BE2C (cell line): ENCODE results near the gene PLXDC1.
"Not testable (repeated sequence)": the region's sequence is repeated elsewhere in the genome, so short reads cannot be mapped to it uniquely, and the experiment has no call there.

Experiments used
- DNase-seq: peaks from one replicate; pipeline ENCODE4 v3.0.0-alpha.2; 2020
- H3K27me3 ChIP-seq: fragments of 250-450 bp; sonication (Bioruptor Pico); 2 replicates; pipeline ENCODE4 v1.5.1; 2020; ENCODE audit warnings: mild to moderate bottlenecking
- H3K36me3 ChIP-seq: fragments of 250-450 bp; sonication (Bioruptor Pico); 2 replicates; pipeline ENCODE4 v1.5.1; 2020; ENCODE audit warnings: mild to moderate bottlenecking
- H3K4me1 ChIP-seq: fragments of 250-450 bp; sonication (Bioruptor Pico); 2 replicates; pipeline ENCODE4 v1.5.1; 2020
- H3K4me3 ChIP-seq: 2 replicates; pipeline ENCODE4 v1.5.1; 2011; ENCODE audit warnings: low read depth, low read length
- H3K9me3 ChIP-seq: fragments of 250-450 bp; sonication (Bioruptor Pico); 2 replicates; pipeline ENCODE4 v1.5.1; 2020
- CTCF ChIP-seq: IDR thresholded peaks from 2 replicates; pipeline ENCODE4 v1.5.1; 2012; ENCODE audit warnings: mild to moderate bottlenecking, low read depth, low read length

The PLXDC1 gene

DNA sequence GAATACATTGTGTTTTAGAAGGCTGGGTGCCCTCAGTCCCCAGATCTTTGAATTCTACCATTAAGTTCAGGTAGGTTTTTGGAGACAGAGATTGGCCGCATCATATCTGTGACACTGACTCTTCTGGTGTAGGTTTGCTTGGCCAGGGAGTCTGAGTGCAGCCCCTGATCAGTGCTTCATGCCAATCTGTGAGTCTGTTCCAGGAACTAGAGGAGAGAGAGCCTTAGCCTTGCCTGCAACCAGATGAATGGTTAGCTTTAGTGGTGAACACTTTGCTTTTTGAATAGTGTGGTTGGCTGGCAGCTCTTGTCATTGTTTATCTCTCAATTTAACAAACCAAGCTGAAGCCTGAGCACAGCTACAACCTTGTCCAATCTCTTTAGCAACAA, 87.8 kb downstream of the PLXDC1 start:
- peaks cover 9% of the 10 kb centered on the region for H3K27me3 ChIP-seq
- H3K36me3 ChIP-seq, result no peaks in the 10 kb centered on the region
- H3K9me3 ChIP-seq, result no peaks in the 10 kb centered on the region
- H3K4me3 ChIP-seq, result no peak overlapping the region
- TF ChIP-seq CTCF, result no peak
- H3K4me1 ChIP-seq, result no peaks in the 10 kb centered on the region
- DNase-seq, result no peak

- no peaks in the 10 kb centered on the region for H3K36me3 ChIP-seq
- no peak for DNase-seq
Measured at GRCh38 chr17:39062846-39063680, 88.4 kb downstream of the PLXDC1 start.

GRCh38 chr17:39058524-39058923, 92.9 kb downstream of the PLXDC1 start:
- no peak for DNase-seq
- no peak overlapping the region for H3K4me3 ChIP-seq
- TF ChIP-seq CTCF, result no peak
- H3K36me3 ChIP-seq, result no peaks in the 10 kb centered on the region
- H3K4me1 ChIP-seq, result no peaks in the 10 kb centered on the region
- no peaks in the 10 kb centered on the region for H3K9me3 ChIP-seq
- H3K27me3 ChIP-seq, result peaks cover 4% of the 10 kb centered on the region; the same call in 1 of the 2 replicates

More at GRCh38 chr17:39062846-39063680, 88.4 kb downstream of the PLXDC1 start:
- Histone ChIP-seq H3K4me1 (no peaks in the 10 kb centered on the region), H3K4me3 (no peak overlapping the region), H3K27me3 (peaks cover 9% of the 10 kb centered on the region), H3K9me3 (no peaks in the 10 kb centered on the region)
- TF ChIP-seq CTCF, result no peak

DNA sequence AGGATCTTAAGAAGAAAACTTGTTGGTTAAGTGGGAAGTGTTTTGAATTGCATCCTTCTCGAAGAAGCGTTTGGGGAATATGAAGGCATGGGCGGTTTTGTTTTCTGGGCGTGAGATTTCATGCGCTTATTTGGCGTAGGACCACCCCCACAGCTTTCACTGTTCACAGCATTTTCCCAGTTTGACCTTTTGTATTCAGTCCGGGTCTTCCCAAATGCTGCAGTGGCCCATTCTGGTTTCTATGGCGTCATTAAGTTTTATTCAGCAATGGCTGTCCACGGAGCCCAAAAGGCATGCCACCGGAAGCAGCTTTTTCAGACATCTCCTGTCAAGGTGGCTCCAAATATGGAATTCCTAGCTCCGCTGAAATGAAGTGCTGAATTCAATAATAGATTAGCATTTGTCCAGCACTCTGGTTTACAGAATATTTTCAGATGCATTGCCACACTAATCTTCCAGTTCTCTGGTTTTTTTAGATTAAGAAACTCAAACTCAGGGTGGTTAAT, 93.7 kb downstream of the PLXDC1 start:
- Histone ChIP-seq H3K4me1 (no peaks in the 10 kb centered on the region), H3K4me3 (peak overlapping the region; percentile 81), H3K9me3 (no peaks in the 10 kb centered on the region), H3K36me3 (no peaks in the 10 kb centered on the region), H3K27me3 (no peaks in the 10 kb centered on the region)
- no peak for TF ChIP-seq CTCF
- DNase-seq, result no peak

DNA sequence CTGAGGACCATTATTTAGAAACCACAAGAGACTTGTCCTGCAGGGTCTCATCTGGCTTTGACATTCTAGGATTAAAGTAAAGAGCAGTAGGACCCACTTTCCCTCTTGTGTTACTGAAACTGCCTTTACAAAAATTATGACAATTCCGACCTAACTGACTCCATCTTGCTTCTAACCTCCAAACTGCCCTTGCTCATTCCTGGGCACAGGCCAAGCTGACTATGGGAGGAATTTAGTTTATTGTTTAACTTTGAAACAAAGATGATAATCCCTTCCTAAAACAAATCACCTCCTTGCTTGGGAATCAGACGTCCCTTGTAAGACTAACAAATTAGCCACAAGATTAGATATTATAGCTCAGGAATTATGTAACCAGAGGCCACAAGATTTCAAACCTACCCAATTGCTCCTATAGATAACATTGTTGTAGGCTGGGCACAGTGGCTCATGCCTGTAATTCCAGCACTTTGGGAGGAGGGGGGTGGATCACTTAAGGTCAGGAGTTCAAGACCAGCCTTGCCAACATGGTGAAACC, 97.3 kb downstream of the PLXDC1 start:
- DNase-seq, result no peak
- Histone ChIP-seq H3K4me3 (no peak overlapping the region), H3K27me3 (0 out of 2 replicates have a peak, but pooled peaks cover 2% of the 10 kb centered on the region), H3K9me3 (no peaks in the 10 kb centered on the region), H3K4me1 (no peaks in the 10 kb centered on the region), H3K36me3 (no peaks in the 10 kb centered on the region)
- TF ChIP-seq CTCF, result no peak

- not testable (repeated sequence) for H3K4me3 ChIP-seq, DNase-seq, H3K27me3 ChIP-seq, H3K36me3 ChIP-seq, H3K4me1 ChIP-seq, H3K9me3 ChIP-seq
Measured at GRCh38 chr17:39052423-39052822, 99.0 kb downstream of the PLXDC1 start.
